Measurements from ENCODE around the gene IFT122.
"Not testable (repeated sequence)": the region's sequence is repeated elsewhere in the genome, so short reads cannot be mapped to it uniquely, and the experiment has no call there.

DNA sequence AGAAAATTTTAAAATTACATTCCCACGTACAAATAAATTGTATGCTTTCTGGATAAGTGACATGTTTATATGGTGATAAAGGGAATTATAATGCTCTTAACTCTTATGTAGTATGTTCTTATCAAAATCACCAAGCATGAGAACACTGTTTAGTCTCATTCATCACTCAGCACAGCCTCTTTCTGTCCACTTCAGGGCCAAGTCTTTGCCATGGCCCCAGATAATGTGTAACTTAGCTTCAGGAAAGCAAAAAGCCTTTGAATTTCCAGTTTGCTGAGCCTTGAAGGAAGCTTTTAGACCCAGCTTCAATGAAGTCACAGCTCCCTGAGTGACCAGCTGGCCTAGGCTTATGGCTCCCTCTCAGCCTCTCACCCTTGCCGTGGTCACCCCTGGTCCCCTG lies 57.9 kb downstream of the IFT122 start:
- not testable (repeated sequence) for TF ChIP-seq POLR2A, CTCF (IDR thresholded peaks at IDR 0.05)

Data from right lobe of liver (tissue), 4 donors.